Psoas muscle (tissue), 8 donors: ENCODE data around the gene TAC3. TPM values are rescaled to one million over a fixed set of nuclear protein-coding genes. Genes with fewer than 3 reads are reported as not detected.
"Not testable (repeated sequence)": the region's sequence is repeated elsewhere in the genome, so short reads cannot be mapped to it uniquely, and the experiment has no call there.

ENCODE experiments used
- ATAC-seq, 4 donors: fragments of 200-7000 bp; cut with Tn5 transposase; one replicate each; pipeline ENCODE4 v1.9.1; 2020; ENCODE audit warnings: moderate library complexity in 3 of 4, mild to moderate bottlenecking in 2 of 4
- DNase-seq, 2 donors: peaks; one replicate each; pipeline ENCODE4 v3.0.0-alpha.2; 2020
- H3K27ac ChIP-seq: fragments of 200-600 bp; one replicate; pipeline ENCODE4 v1.8.0; 2022
- H3K27me3 ChIP-seq, 3 donors: fragments of 200-600 bp in 1 of 3; one replicate each; pipeline versions ENCODE4 v1.6.1 to v1.8.0; 2013 to 2022; ENCODE audit warnings: low read length in 2 of 3, mild to moderate bottlenecking in 2 of 3, moderate library complexity in 1 of 3; ENCODE audit not compliant: insufficient read depth in 3 of 3
- H3K36me3 ChIP-seq, 2 donors: fragments of 200-600 bp in 1 of 2; one replicate each; pipeline versions ENCODE4 v1.6.1 to v1.8.0; 2013 to 2022; ENCODE audit warnings: low read depth in 1 of 2, mild to moderate bottlenecking in 1 of 2, moderate library complexity in 1 of 2; ENCODE audit not compliant: insufficient read depth in 1 of 2
- H3K4me1 ChIP-seq: fragments of 200-600 bp; one replicate; pipeline ENCODE4 v1.8.0; 2022
- H3K4me3 ChIP-seq: fragments of 200-600 bp; one replicate; pipeline ENCODE4 v1.8.0; 2022; ENCODE audit warnings: mild to moderate bottlenecking
- H3K9me3 ChIP-seq: fragments of 200-600 bp; one replicate; pipeline ENCODE4 v1.8.0; 2022
- CTCF ChIP-seq: fragments of 200-600 bp; IDR thresholded peaks from one replicate; pipeline ENCODE4 v1.8.0; 2022; ENCODE audit warnings: antibody characterized with exemption
- WGBS, 3 donors: extraction: QIAGEN DNeasy Blood & Tissue Kit; methylation state at CpG; one replicate each; pipeline versions ENCODE4 v1.1.6 to v1.1.7; 2013; 5-methylcytosine and 5-hydroxymethylcytosine counted together
- intact Hi-C, 2 donors: fragments of 100-400 bp; cut with DNase I; formaldehyde crosslinking; loops; one replicate each; pipeline versions ENCODE4 v1.11.0 to v1.14.2; 2022
- polyA plus RNA-seq, 3 donors: library from polyadenylated mRNA; stranded (reverse); fragments of 200-250 nt; gene quantifications; one replicate each; pipeline ENCODE4 v1.2.3, GENCODE V29; 2013
- total RNA-seq, 4 donors: library from RNA; stranded (reverse); fragmentation: NEBNext Ultra II Directional in 2 of 4; extraction: Animal tissue kit (Norgen Biotek cat#: 25700) in 2 of 4; gene quantifications; one replicate each; pipeline versions ENCODE4 v1.2.1 to v1.2.4, GENCODE V29; 2021 to 2023
- donor health status: healthy with polysubstance abuse.
- donor health status: DM: no; HTN: no; CAD: no; lungs with moderate emphysema.
- donor health status: Bipolar disorder and iron deficiency.
- donor health status: healthy.
- donor health status: DM: yes; HTN: yes; CAD: no.
- donor health status: DM: no; HTN: no; CAD: no.
- donor health status: DM: no; HTN: no; CAD: no.
- donor health status: DM: yes; HTN: yes; CAD: no.

TAC3 gene
- total and polyA plus RNA-seq, 7 donors: 0.09 TPM; not detected in 6

GRCh38 chr12:56987011-56987410 lies 29.3 kb downstream of the TAC3 start:
- no peaks in the 10 kb centered on the region for H3K9me3 ChIP-seq
- TF ChIP-seq CTCF: no peak
- no peak overlapping the region for H3K27ac ChIP-seq
- no peaks in the 10 kb centered on the region for H3K36me3 ChIP-seq
- no peak for DNase-seq
- H3K4me3 ChIP-seq: no peak overlapping the region
- peaks cover 9% of the 10 kb centered on the region for H3K4me1 ChIP-seq
- intact Hi-C loops: loop anchor here (2.0 to 5.0 kb wide), 2 partner anchors 228 to 230 kb away; no protein-coding TSS in a partner anchor
- H3K27me3 ChIP-seq: no peaks in the 10 kb centered on the region
- no peak for ATAC-seq

DNA sequence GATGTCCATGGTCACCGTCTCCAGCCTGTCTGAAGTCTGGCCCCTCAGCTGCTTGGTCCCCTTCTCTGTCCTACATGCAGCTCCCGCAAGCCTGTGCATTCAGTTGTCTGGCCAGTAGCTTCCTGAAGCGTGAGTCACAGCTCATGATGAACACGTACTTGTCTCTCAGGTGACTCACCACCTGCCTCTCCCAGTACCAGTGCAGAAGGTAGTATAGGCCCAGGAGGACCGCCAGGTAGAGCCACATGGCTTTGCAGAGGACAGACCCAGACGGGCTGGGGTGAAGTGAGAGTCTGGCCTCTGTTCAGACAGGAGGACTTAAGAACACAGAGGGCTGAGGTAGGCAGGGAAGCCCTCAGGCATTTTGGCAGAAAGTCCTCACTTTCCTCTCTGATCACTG lies 30.6 kb downstream of the TAC3 start:
- intact Hi-C loops: loop anchor here (2.0 to 5.0 kb wide), 2 partner anchors 227 to 228 kb away; no protein-coding TSS in a partner anchor
- not testable (repeated sequence) for DNase-seq, H3K27me3 ChIP-seq, H3K36me3 ChIP-seq, H3K9me3 ChIP-seq, H3K4me3 ChIP-seq, H3K27ac ChIP-seq, H3K4me1 ChIP-seq
- ATAC-seq: peak in 1 of 4 donors; percentile 63
- WGBS, 3 donors: 75 to 82% (median 78%) methylated on average over 4 to 5 of the region's 6 CpGs

DNA sequence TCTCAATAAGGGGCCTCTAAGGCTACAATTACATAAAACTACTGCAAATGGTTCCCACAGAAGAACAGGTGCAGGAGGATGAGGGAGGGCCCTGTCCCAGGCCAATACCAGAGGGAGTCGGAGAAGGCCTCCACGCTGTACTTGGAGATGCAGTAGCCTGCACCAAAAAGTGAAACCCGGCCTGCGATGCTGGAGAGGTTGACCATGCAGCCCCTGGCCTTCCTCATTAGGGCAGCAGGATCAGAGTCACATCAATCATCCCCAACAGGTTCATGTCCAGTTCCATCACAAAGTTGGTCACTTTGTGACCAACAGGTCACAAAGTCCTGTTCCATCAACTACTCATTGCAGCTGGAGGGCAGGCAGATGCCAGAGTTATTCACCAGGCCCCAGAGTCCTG lies 32.9 kb downstream of the TAC3 start:
- TF ChIP-seq CTCF: no peak
- 56 to 86% (median 65%) methylated on average over 4 of the region's 4 CpGs for WGBS, 3 donors
- H3K27ac ChIP-seq: no peak overlapping the region
- H3K36me3 ChIP-seq: peaks cover 0 to 3% of the 10 kb centered on the region in 2 donors
- no peak overlapping the region for H3K4me3 ChIP-seq
- intact Hi-C loops: no loop called here
- H3K9me3 ChIP-seq: no peaks in the 10 kb centered on the region
- H3K27me3 ChIP-seq: no peaks in the 10 kb centered on the region
- H3K4me1 ChIP-seq: peaks cover 9% of the 10 kb centered on the region
- DNase-seq (no peak), ATAC-seq (no peak)

DNA sequence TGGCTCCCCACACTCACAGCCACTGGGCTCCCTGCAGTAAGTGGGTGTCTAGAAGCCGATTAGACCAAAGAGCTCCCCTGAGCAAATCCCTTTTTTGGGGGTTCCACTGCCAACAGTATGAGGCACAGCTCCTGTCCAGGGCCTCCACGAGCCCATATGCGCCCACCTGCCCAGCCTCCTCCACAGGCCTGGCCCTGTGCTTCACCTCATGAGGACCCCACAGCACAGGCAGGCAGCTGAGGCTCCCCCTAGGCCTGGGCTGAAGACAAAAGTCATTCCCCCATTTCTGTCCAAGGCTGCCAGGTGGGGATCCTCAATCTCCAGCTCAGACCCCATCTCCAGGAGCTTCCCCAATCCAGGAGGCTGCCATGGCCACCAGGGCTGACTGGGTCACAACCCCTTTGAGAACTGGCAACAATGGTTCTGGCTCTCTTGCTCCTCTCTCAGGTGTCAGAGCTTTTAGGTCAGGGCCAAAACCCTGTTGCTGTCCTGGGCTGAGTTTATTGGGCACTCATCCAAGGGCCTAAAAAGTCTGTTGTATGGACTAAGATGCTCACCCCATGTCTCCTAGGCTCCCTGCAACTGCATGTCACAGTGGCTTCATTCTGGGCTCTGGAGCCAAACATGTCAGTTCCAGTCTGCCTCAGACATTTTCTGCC lies 33.6 kb downstream of the TAC3 start:
- intact Hi-C loops, ATAC-seq, H3K4me3 ChIP-seq, H3K27me3 ChIP-seq, DNase-seq, H3K27ac ChIP-seq, H3K36me3 ChIP-seq, H3K9me3 ChIP-seq, H3K4me1 ChIP-seq: not testable (repeated sequence)
- WGBS, 3 donors: 74 to 95% (median 87%) methylated on average over 2 to 3 of the region's 3 CpGs

DNA sequence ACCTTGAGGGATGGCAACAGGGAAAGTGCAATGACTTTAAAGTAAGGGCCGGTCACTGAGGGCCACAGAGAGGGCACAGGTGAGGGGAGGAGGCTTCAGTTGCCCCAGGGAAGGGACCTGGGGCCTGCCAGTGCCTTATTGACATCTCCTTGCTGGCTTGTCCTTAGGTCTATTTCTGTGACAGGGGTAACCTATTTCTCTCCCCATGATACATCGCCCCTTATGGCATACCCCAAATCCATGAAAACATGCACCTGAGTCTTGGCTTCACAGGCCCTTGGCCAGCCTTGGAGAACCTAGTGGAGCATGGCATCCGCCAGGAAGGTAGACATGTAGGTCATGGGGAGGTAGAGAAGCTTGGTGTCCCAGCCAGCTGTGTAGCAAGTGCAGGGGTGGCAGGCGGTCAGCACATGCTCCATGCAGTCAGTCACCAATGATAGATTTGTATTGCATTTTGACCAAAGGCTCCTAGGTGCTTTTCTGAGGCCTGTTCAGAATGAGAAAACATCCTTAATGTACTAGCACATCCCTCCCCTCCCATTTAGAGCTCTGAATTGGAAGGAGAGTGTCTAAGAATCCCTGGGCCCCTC lies 35.3 kb downstream of the TAC3 start:
- Histone ChIP-seq H3K9me3 (no peaks in the 10 kb centered on the region), H3K4me3 (no peak overlapping the region), H3K36me3 (peaks cover 0 to 3% of the 10 kb centered on the region in 2 donors), H3K27ac (no peak overlapping the region), H3K4me1 (no peaks in the 10 kb centered on the region), H3K27me3 (no peaks in the 10 kb centered on the region)
- no peak for ATAC-seq
- TF ChIP-seq CTCF: no peak
- DNase-seq: no peak
- intact Hi-C loops: no loop called here
- WGBS, 3 donors: 89 to 96% (median 92%) methylated on average over 4 of the region's 4 CpGs
